HG03520 (cell line): ENCODE results near the gene KIF6.
A peak's percentile ranks its signal among the peaks of the same experiment; 100 is the strongest.

ENCODE experiments used
- ATAC-seq: cut with Tn5 transposase; IDR thresholded peaks from one replicate; pipeline ENCODE4 v1.9.1; 2021; ENCODE audit warnings: mild to moderate bottlenecking, moderate library complexity; ENCODE audit not compliant: unreplicated experiment

Gene KIF6

GRCh38 chr6:39330057-39330456 is 395.2 kb downstream of the KIF6 start:
- no peak for ATAC-seq

- no peak for ATAC-seq
These were observed 397.1 kb downstream of the KIF6 start for GRCh38 chr6:39328066-39328465.

- ATAC-seq, result no peak
These were observed 397.7 kb downstream of the KIF6 start for GRCh38 chr6:39327507-39327906.

- no peak for ATAC-seq
These were observed 402.8 kb downstream of the KIF6 start, which contains the start of gene KCNK16 for GRCh38 chr6:39322306-39322850. Gene KCNK16 (minus strand): TSS chr6:39322702. CDS start chr6:39322540, 162 bp downstream.

- no peak for ATAC-seq
These were observed 403.4 kb downstream of the KIF6 start for GRCh38 chr6:39321761-39322160.

GRCh38 chr6:39320363-39320984 is 404.7 kb downstream of the KIF6 start:
- no peak for ATAC-seq

GRCh38 chr6:39319621-39320362 is 405.4 kb downstream of the KIF6 start:
- ATAC-seq, result no peak

GRCh38 chr6:39317256-39317655 is 408.0 kb downstream of the KIF6 start:
- no peak for ATAC-seq

GRCh38 chr6:39314273-39314795 is 410.9 kb downstream of the KIF6 start, which contains the start of gene KCNK17:
Gene KCNK17 (minus strand): TSS chr6:39314419. CDS start chr6:39314320, 99 bp downstream.
- ATAC-seq, result no peak

- no peak for ATAC-seq
These were observed 411.5 kb downstream of the KIF6 start for GRCh38 chr6:39313526-39314272.

GRCh38 chr6:39312912-39313525 is 412.2 kb downstream of the KIF6 start:
- ATAC-seq, result no peak

- no peak for ATAC-seq
These were observed 414.7 kb downstream of the KIF6 start for GRCh38 chr6:39310542-39310941.

GRCh38 chr6:39309942-39310531 is 415.2 kb downstream of the KIF6 start:
- ATAC-seq, result no peak

GRCh38 chr6:39307462-39307861 is 417.7 kb downstream of the KIF6 start:
- no peak for ATAC-seq

GRCh38 chr6:39304951-39305350 is 420.3 kb downstream of the KIF6 start:
- ATAC-seq, result no peak

- ATAC-seq, result no peak
These were observed 421.6 kb downstream of the KIF6 start for GRCh38 chr6:39303425-39304153.

GRCh38 chr6:39302669-39303424 is 422.4 kb downstream of the KIF6 start:
- peak; percentile 64 for ATAC-seq

GRCh38 chr6:39302011-39302410 is 423.2 kb downstream of the KIF6 start:
- no peak for ATAC-seq

- ATAC-seq, result no peak
These were observed 423.6 kb downstream of the KIF6 start for GRCh38 chr6:39301606-39302005.
